NCI-H2081 (cell line): ENCODE results near the gene PROC.
"Not testable (repeated sequence)": the region's sequence is repeated elsewhere in the genome, so short reads cannot be mapped to it uniquely, and the experiment has no call there.

ENCODE experiments used
- DNase-seq, 2 experiments: peaks; one replicate each; lab custom pipeline; 2025; lab: John Stamatoyannopoulos, UW

Gene PROC

GRCh38 chr2:127428057-127428814 lies 10.0 kb downstream of the PROC start:
- DNase-seq, result no peak

- DNase-seq, result no peak
Measured at GRCh38 chr2:127428815-127429109, 10.5 kb downstream of the PROC start.

- DNase-seq, result no peak
Measured at GRCh38 chr2:127429291-127429690, 11.1 kb downstream of the PROC start.

- DNase-seq, result no peak
Measured at GRCh38 chr2:127429844-127430425, 11.7 kb downstream of the PROC start.

GRCh38 chr2:127431408-127432023 lies 13.3 kb downstream of the PROC start:
- no peak for DNase-seq

- no peak for DNase-seq
Measured at GRCh38 chr2:127434515-127434914, 16.3 kb downstream of the PROC start.

- DNase-seq, result no peak
Measured at GRCh38 chr2:127437056-127437455, 18.8 kb downstream of the PROC start.

GRCh38 chr2:127437781-127438726 lies 19.8 kb downstream of the PROC start:
- no peak for DNase-seq

GRCh38 chr2:127439343-127439742 lies 21.1 kb downstream of the PROC start:
- DNase-seq, result no peak

- no peak for DNase-seq
Measured at GRCh38 chr2:127448526-127448925, 30.3 kb downstream of the PROC start.

- peak in 1 of 2 experiments; percentile 16 for DNase-seq
Measured at GRCh38 chr2:127449414-127449813, 31.2 kb downstream of the PROC start.

- no peak for DNase-seq
Measured at GRCh38 chr2:127449898-127450297, 31.7 kb downstream of the PROC start.

- no peak for DNase-seq
Measured at GRCh38 chr2:127451981-127452380, 33.8 kb downstream of the PROC start.

GRCh38 chr2:127452423-127452822 lies 34.2 kb downstream of the PROC start:
- DNase-seq, result not testable (repeated sequence)

GRCh38 chr2:127453013-127453391 lies 34.8 kb downstream of the PROC start:
- DNase-seq, result no peak

- DNase-seq, result no peak
Measured at GRCh38 chr2:127453392-127454171, 35.4 kb downstream of the PROC start.

- peak in 1 of 2 experiments; percentile 15 for DNase-seq
Measured at GRCh38 chr2:127454595-127455565, 36.7 kb downstream of the PROC start.

GRCh38 chr2:127455566-127456493 lies 37.6 kb downstream of the PROC start:
- DNase-seq, result no peak

- no peak for DNase-seq
Measured at GRCh38 chr2:127456960-127457359, 38.7 kb downstream of the PROC start.
